SK-N-SH treated with all-trans-retinoic acid at 6 μM for 48 hours (cell line): Measurements from ENCODE around the gene CTH.

Source experiments
- ATAC-seq: fragments of 200-7000 bp; cut with Tn5 transposase; 3 replicates; pipeline ENCODE4 v1.9.1; 2020; ENCODE audit warnings: mild to moderate bottlenecking, moderate library complexity
- ARNTL ChIP-seq: fragments of 450-650 bp; formaldehyde crosslinking; IDR thresholded peaks from 2 replicates; pipeline ENCODE4 v1.5.0; 2020; ENCODE audit warnings: low read depth, mild to moderate bottlenecking, moderate library complexity, borderline replicate concordance
- BACH2 ChIP-seq: fragments of 250-450 bp; sonication (Bioruptor Pico); IDR thresholded peaks from 2 replicates; pipeline ENCODE4 v1.9.0; 2021; ENCODE audit warnings: mild to moderate bottlenecking, borderline replicate concordance
- CREB5 ChIP-seq: fragments of 250-450 bp; sonication (Bioruptor Pico); IDR thresholded peaks from 2 replicates; pipeline ENCODE4 v1.5.1; 2020; ENCODE audit warnings: low read depth, mild to moderate bottlenecking, moderate library complexity
- CSDC2 ChIP-seq: fragments of 250-450 bp; sonication (Bioruptor Pico); IDR thresholded peaks from 2 replicates; pipeline ENCODE4 v1.5.0; 2020; ENCODE audit warnings: mild to moderate bottlenecking, moderate library complexity
- ESRRG ChIP-seq: fragments of 250-450 bp; sonication (Bioruptor Pico); IDR thresholded peaks from 2 replicates; pipeline ENCODE4 v1.6.1; 2021; ENCODE audit warnings: mild to moderate bottlenecking
- GLIS3 ChIP-seq: fragments of 250-450 bp; sonication (Bioruptor Pico); IDR thresholded peaks from 2 replicates; pipeline ENCODE4 v1.5.0; 2020; ENCODE audit warnings: mild to moderate bottlenecking, moderate library complexity
- ISL1 ChIP-seq: fragments of 250-450 bp; sonication (Bioruptor Pico); IDR thresholded peaks from 2 replicates; pipeline ENCODE4 v2.1.2; 2022; ENCODE audit warnings: mild to moderate bottlenecking, moderate library complexity
- OSR1 ChIP-seq: fragments of 250-450 bp; sonication (Bioruptor Pico); IDR thresholded peaks from 2 replicates; pipeline ENCODE4 v1.8.0; 2022; ENCODE audit warnings: moderate library complexity, mild to moderate bottlenecking, inconsistent platforms
- PPARA ChIP-seq: fragments of 250-450 bp; sonication (Bioruptor Pico); IDR thresholded peaks from 2 replicates; pipeline ENCODE4 v1.5.0; 2020; ENCODE audit warnings: mild to moderate bottlenecking, borderline replicate concordance
- RARB ChIP-seq: fragments of 250-450 bp; sonication (Bioruptor Pico); IDR thresholded peaks from 2 replicates; pipeline ENCODE4 v1.8.0; 2021; ENCODE audit warnings: mild to moderate bottlenecking, moderate library complexity
- SNAI2 ChIP-seq: fragments of 250-450 bp; sonication (Bioruptor Pico); IDR thresholded peaks from 2 replicates; pipeline ENCODE4 v1.5.0; 2020; ENCODE audit warnings: mild to moderate bottlenecking, moderate library complexity
- TCF4 ChIP-seq: fragments of 250-450 bp; sonication (Bioruptor Pico); IDR thresholded peaks from 2 replicates; pipeline ENCODE4 v1.8.0; 2021; ENCODE audit warnings: mild to moderate bottlenecking, moderate library complexity, borderline replicate concordance
- ZC3H10 ChIP-seq: fragments of 250-450 bp; sonication (Bioruptor Pico); IDR thresholded peaks from 2 replicates; pipeline ENCODE4 v1.5.1; 2021; ENCODE audit warnings: mild to moderate bottlenecking, moderate library complexity
- ZFP3 ChIP-seq: fragments of 250-450 bp; sonication (Bioruptor Pico); IDR thresholded peaks from 2 replicates; pipeline ENCODE4 v1.5.0; 2020; ENCODE audit warnings: mild to moderate bottlenecking, moderate library complexity
- ZFP30 ChIP-seq: fragments of 450-650 bp; formaldehyde crosslinking; IDR thresholded peaks from 2 replicates; pipeline ENCODE4 v1.5.0; 2022; ENCODE audit warnings: mild to moderate bottlenecking, moderate library complexity
- ZNF565 ChIP-seq: fragments of 450-650 bp; formaldehyde crosslinking; conservative IDR thresholded peaks from 2 replicates; pipeline ENCODE4 v1.5.0; 2020; ENCODE audit warnings: low read depth, mild to moderate bottlenecking, moderate library complexity
- ZNF8 ChIP-seq: fragments of 450-650 bp; formaldehyde crosslinking; IDR thresholded peaks from 2 replicates; pipeline ENCODE4 v1.5.0; 2020; ENCODE audit warnings: mild to moderate bottlenecking, moderate library complexity
- TF ChIP-seq, protein P1 (sequence below): fragments of 250-450 bp; sonication (Bioruptor Pico); IDR thresholded peaks from 2 replicates; pipeline ENCODE4 v1.5.0; 2020; ENCODE audit warnings: mild to moderate bottlenecking, moderate library complexity
- TF ChIP-seq, protein P2 (sequence below): fragments of 250-450 bp; sonication (Bioruptor Pico); IDR thresholded peaks from 2 replicates; pipeline ENCODE4 v1.5.1; 2021; ENCODE audit warnings: mild to moderate bottlenecking, moderate library complexity
- TF ChIP-seq, protein P3 (sequence below): fragments of 250-450 bp; sonication (Bioruptor Pico); IDR thresholded peaks from 2 replicates; pipeline ENCODE4 v1.8.0; 2021; ENCODE audit warnings: low read depth, mild to moderate bottlenecking, moderate library complexity, borderline replicate concordance

CTH gene

GRCh38 chr1:70429757-70430156 is 18.7 kb downstream of the CTH start (continued):
- TF ChIP-seq, protein P1, sequence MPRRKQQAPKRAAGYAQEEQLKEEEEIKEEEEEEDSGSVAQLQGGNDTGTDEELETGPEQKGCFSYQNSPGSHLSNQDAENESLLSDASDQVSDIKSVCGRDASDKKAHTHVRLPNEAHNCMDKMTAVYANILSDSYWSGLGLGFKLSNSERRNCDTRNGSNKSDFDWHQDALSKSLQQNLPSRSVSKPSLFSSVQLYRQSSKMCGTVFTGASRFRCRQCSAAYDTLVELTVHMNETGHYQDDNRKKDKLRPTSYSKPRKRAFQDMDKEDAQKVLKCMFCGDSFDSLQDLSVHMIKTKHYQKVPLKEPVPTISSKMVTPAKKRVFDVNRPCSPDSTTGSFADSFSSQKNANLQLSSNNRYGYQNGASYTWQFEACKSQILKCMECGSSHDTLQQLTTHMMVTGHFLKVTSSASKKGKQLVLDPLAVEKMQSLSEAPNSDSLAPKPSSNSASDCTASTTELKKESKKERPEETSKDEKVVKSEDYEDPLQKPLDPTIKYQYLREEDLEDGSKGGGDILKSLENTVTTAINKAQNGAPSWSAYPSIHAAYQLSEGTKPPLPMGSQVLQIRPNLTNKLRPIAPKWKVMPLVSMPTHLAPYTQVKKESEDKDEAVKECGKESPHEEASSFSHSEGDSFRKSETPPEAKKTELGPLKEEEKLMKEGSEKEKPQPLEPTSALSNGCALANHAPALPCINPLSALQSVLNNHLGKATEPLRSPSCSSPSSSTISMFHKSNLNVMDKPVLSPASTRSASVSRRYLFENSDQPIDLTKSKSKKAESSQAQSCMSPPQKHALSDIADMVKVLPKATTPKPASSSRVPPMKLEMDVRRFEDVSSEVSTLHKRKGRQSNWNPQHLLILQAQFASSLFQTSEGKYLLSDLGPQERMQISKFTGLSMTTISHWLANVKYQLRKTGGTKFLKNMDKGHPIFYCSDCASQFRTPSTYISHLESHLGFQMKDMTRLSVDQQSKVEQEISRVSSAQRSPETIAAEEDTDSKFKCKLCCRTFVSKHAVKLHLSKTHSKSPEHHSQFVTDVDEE (CRISPR knock-in tag): no peak
- TF ChIP-seq, protein P2, sequence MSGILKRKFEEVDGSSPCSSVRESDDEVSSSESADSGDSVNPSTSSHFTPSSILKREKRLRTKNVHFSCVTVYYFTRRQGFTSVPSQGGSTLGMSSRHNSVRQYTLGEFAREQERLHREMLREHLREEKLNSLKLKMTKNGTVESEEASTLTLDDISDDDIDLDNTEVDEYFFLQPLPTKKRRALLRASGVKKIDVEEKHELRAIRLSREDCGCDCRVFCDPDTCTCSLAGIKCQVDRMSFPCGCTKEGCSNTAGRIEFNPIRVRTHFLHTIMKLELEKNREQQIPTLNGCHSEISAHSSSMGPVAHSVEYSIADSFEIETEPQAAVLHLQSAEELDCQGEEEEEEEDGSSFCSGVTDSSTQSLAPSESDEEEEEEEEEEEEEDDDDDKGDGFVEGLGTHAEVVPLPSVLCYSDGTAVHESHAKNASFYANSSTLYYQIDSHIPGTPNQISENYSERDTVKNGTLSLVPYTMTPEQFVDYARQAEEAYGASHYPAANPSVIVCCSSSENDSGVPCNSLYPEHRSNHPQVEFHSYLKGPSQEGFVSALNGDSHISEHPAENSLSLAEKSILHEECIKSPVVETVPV: no peak
- TF ChIP-seq ZNF565 (CRISPR knock-in tag) (no peak), ESRRG (CRISPR knock-in tag) (no peak), CSDC2 (CRISPR knock-in tag) (no peak), BACH2 (no peak), SNAI2 (CRISPR knock-in tag) (no peak), PPARA (no peak)

DNA sequence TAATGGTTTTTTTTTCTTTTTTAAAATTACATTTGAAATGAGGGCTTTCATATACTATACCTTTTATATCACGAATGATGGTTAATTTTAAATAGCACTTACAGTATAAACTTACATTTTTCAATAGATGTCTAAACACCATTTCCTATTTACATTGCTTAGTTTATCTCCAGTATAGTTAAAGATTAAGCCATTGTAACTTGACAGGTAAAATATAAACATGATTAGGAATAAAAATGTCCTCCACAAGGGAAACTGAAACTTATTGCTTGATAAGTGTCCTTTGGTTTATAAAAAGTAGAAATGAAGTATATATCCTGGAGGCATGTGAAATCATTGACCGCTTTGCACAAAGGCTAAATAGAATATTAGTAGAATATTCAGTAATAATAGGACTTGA is 20.2 kb downstream of the CTH start:
- ATAC-seq: no peak
- no peak for TF ChIP-seq RARB (CRISPR knock-in tag)
- TF ChIP-seq CSDC2 (CRISPR knock-in tag): no peak
- no peak for TF ChIP-seq GLIS3 (CRISPR knock-in tag)
- no peak for TF ChIP-seq ISL1 (CRISPR knock-in tag)
- TF ChIP-seq OSR1 (CRISPR knock-in tag): no peak
- TF ChIP-seq BACH2: no peak
- no peak for TF ChIP-seq ARNTL (CRISPR knock-in tag)
- TF ChIP-seq, protein P3, sequence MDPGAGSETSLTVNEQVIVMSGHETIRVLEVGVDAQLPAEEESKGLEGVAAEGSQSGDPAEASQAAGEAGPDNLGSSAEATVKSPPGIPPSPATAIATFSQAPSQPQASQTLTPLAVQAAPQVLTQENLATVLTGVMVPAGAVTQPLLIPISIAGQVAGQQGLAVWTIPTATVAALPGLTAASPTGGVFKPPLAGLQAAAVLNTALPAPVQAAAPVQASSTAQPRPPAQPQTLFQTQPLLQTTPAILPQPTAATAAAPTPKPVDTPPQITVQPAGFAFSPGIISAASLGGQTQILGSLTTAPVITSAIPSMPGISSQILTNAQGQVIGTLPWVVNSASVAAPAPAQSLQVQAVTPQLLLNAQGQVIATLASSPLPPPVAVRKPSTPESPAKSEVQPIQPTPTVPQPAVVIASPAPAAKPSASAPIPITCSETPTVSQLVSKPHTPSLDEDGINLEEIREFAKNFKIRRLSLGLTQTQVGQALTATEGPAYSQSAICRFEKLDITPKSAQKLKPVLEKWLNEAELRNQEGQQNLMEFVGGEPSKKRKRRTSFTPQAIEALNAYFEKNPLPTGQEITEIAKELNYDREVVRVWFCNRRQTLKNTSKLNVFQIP (CRISPR knock-in tag): no peak
- TF ChIP-seq ZC3H10 (CRISPR knock-in tag): no peak
- no peak for TF ChIP-seq PPARA
- TF ChIP-seq, protein P2: no peak
- TF ChIP-seq, protein P1 (CRISPR knock-in tag): no peak
- TF ChIP-seq ZFP3 (CRISPR knock-in tag): no peak
- TF ChIP-seq ESRRG (CRISPR knock-in tag): no peak

DNA sequence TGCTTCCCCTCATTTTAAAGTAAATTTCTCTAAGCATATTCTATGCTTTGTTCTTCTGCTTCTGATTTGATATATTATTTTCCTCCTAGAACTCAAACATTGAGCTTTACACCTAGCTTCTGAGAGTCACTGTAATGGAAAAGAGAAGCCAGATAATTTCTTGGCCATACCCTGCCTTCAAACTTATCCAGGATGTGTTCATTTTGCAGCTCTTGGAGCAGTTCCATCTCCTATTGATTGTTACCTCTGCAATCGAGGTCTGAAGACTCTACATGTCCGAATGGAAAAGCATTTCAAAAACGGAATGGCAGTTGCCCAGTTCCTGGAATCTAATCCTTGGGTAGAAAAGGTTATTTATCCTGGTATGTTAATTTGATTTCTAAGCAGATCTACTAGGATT is 20.8 kb downstream of the CTH start:
- no peak for ATAC-seq
- TF ChIP-seq ZC3H10 (CRISPR knock-in tag) (no peak), SNAI2 (CRISPR knock-in tag) (no peak), GLIS3 (CRISPR knock-in tag) (no peak), ZFP30 (no peak)
- TF ChIP-seq, all 23 proteins: peak for 0

GRCh38 chr1:70434253-70434859 is 23.3 kb downstream of the CTH start:
- ATAC-seq: no peak
- TF ChIP-seq CREB5 (CRISPR knock-in tag) (no peak), RARB (CRISPR knock-in tag) (no peak), OSR1 (CRISPR knock-in tag) (no peak), ZNF8 (CRISPR knock-in tag) (no peak), ZFP3 (CRISPR knock-in tag) (no peak), GLIS3 (CRISPR knock-in tag) (no peak), BACH2 (no peak), TCF4 (CRISPR knock-in tag) (no peak), PPARA (no peak)
- TF ChIP-seq, protein P3 (CRISPR knock-in tag): no peak
